ENCODE data around the gene KLF15. TPM values are rescaled to one million over a fixed set of nuclear protein-coding genes. Genes with fewer than 3 reads are reported as not detected.

Gene KLF15
- total RNA-seq, 1 donor from 2014 or later, result 0.67 TPM

DNA sequence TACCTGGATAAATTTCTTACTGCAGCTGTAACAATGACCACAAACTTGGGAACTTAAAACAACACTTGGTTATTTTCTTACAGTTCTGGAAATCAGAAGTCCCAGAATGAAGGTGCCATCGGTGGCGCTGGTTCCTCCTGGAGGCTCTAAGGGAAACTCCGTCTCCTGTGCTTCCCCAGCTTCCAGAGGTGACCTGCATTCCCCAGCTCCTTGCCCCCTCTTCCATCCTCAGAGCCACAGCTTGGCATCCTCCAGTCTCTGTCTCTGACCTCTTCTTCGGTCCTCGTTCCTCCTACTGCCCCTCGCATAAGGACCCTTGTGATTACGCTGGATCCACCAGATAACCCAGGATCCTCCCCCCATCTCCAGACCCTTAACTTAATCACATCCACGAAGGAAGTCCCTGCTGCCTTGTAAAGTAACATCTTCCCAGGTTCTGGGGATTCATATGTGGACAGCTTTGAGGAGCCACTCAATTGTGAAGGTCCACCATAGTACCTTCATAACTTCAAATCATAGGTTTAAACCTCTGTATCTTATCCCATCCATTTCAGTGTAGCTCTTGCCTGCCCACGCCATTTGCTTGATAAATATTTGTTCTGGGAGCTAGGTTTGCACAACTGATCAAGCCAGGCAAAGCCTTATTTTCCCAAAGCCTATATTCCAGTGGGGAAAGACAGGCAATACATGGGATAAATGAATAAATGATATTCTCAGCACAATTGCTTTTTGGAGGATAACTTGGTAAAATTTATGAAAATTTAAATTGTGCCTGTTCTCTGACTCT is 34.8 kb downstream of the KLF15 start:
- DNase-seq (ENCODE audit: low read depth), result no peak
- peaks cover 2% of the 10 kb centered on the region for H3K27me3 ChIP-seq (ENCODE audit: control insufficient read depth, insufficient read depth, low read length)

DNA sequence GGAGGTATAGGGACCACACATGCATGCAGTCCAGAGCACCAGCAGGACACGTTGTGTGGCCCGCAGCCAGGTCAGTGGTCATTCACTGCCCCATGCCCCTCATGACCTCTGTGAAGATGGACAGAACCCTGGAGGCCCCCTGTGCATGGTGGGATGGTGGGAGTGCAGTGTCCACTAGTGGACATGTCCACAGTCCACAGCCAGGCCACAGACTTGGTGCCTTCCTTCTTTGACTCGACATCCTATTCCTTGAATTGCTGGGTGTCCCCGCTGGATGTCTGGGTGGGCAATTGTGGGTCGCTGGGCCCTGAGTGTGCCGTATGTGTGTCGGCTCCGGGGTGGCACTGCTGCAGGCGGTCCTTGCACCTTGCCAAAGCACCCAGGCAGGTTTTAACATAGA is 35.7 kb downstream of the KLF15 start:
- Histone ChIP-seq H3K4me3 (ENCODE audit: low read depth, low read length) (no peak overlapping the region), H3K36me3 (ENCODE audit: control insufficient read depth, insufficient read depth, low read length) (no peaks in the 10 kb centered on the region), H3K27me3 (ENCODE audit: control insufficient read depth, insufficient read depth, low read length) (peaks cover 2% of the 10 kb centered on the region)
- TF ChIP-seq, protein P1, sequence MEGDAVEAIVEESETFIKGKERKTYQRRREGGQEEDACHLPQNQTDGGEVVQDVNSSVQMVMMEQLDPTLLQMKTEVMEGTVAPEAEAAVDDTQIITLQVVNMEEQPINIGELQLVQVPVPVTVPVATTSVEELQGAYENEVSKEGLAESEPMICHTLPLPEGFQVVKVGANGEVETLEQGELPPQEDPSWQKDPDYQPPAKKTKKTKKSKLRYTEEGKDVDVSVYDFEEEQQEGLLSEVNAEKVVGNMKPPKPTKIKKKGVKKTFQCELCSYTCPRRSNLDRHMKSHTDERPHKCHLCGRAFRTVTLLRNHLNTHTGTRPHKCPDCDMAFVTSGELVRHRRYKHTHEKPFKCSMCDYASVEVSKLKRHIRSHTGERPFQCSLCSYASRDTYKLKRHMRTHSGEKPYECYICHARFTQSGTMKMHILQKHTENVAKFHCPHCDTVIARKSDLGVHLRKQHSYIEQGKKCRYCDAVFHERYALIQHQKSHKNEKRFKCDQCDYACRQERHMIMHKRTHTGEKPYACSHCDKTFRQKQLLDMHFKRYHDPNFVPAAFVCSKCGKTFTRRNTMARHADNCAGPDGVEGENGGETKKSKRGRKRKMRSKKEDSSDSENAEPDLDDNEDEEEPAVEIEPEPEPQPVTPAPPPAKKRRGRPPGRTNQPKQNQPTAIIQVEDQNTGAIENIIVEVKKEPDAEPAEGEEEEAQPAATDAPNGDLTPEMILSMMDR (IDR thresholded peaks at IDR 0.05; ENCODE audit: insufficient read depth, low read length, poor library complexity, severe bottlenecking), result no peak
- no peak for DNase-seq (ENCODE audit: low read depth)

More for the DNA sequence above, 34.8 kb downstream of the KLF15 start:
- Histone ChIP-seq H3K36me3 (ENCODE audit: control insufficient read depth, insufficient read depth, low read length) (no peaks in the 10 kb centered on the region), H3K4me3 (ENCODE audit: low read depth, low read length) (no peak overlapping the region)
- TF ChIP-seq, protein P1 (IDR thresholded peaks at IDR 0.05; ENCODE audit: insufficient read depth, low read length, poor library complexity, severe bottlenecking), result no peak

DNA sequence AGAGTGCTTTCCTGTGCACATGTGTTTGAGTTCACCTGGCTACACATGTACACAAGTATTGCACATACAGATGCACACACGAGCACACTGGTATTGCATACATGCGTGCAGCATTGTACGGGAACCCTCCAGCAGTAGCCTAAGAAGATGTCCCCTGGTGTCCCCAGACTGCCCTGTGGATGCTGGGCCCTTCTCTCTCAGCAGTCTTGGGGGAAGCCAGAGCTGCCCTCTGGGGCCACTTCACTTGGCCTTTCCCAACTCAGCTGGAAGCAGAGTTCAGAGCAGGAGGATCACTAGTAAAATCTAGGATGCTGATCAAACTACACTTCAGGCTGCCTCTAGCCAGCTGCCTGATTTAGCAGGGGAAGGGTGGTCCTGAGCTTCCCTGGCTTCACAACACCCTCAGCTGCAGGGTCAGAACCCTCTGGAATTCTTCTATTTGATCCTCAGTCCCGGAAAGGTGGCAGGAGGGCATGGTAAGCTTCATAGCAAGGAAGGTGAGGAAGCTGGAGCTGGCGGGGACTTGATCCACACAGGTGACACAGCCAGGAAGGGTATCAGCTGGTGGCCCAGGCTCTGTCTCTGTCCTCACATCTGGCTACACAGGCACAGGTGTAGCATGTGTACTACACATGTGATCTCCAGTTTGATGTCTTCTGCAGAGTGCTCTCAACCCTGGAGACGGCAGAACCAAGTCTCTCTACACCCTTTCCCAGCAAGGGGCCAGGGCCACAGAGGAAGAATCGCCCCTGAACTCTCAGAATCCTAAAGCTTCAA is 36.5 kb downstream of the KLF15 start:
- Histone ChIP-seq H3K36me3 (ENCODE audit: control insufficient read depth, insufficient read depth, low read length) (no peaks in the 10 kb centered on the region), H3K4me3 (ENCODE audit: low read depth, low read length) (no peak overlapping the region), H3K27me3 (ENCODE audit: control insufficient read depth, insufficient read depth, low read length) (peaks cover 2% of the 10 kb centered on the region)
- DNase-seq (ENCODE audit: low read depth), result no peak
- TF ChIP-seq, protein P1 (IDR thresholded peaks at IDR 0.05; ENCODE audit: insufficient read depth, low read length, poor library complexity, severe bottlenecking), result no peak

DNA sequence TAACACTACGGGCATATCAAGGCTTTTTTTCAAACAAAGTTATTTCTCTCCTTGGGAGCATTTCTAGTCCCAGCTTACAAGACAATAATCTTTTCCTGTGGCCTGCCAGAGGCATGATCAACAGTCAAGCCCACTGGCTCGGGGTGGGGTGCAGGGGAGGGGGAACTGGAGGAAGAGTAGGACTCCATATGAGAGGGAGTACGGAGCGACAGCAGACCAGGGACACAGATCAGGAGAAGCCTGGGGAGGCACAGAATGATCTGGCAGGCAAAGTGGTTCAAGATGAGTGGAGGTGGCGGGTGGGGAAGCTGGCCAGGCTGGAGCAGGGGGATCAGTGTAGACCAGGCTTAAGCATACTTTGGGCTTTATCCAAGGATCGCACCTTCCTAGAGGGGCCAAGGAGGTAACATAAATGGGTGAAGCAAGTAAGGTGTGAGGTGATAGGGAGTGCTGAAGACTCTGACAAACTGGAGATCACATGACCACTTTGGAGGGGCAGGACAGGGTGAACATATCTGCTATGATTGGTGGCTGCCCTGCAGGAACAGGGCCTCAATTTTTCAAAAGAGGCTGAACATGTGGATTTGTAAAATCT is 37.4 kb downstream of the KLF15 start:
- TF ChIP-seq, protein P1 (IDR thresholded peaks at IDR 0.05; ENCODE audit: insufficient read depth, low read length, poor library complexity, severe bottlenecking), result no peak
- H3K36me3 ChIP-seq (ENCODE audit: control insufficient read depth, insufficient read depth, low read length), result no peaks in the 10 kb centered on the region
- no peak for DNase-seq (ENCODE audit: low read depth)

DNA sequence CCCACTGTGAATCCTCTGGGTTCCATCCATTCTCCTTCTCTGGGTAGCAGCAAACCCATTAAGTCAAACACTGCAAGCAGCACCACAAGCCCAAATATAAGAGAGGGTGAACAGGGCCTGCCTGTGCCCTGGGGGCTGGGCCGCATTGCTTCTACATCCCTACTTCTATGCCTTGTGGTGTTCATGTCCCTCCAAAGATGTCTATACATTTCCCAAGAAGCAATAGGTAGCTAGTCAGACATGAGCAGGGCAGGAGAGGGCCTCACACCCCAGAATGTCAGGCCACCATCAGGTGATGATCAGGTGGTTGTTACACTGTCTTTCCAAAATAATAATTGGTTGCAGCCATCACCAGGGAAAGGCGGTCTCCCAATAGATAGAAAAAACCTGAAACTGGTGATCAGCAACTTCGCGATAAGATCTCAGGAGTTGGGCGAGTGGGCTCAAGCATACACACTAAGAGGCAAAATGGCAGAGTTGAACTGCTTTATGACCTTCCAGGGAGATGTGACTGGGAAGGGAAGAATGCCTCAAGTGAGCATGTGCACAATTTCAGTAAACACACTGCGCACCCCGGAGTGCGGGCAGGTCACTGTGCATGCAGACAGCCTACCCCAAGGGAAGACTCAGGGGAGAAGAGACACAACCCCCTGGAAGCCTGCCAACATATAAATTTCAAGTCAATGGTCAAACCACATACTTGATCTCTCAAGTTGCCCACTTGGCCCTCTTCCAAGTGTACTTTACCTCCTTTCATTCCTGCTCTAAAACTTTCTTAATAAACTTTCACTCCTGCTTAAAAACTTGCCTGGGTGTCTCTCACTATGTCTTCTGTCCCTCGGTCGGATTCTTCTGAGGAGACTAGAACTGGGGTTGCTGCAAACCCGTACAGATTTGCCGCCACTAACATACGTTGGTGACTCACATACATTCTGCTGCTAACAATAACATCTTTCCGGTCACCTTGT is 39.9 kb downstream of the KLF15 start:
- Histone ChIP-seq H3K4me3 (ENCODE audit: low read depth, low read length) (no peak overlapping the region), H3K27me3 (ENCODE audit: control insufficient read depth, insufficient read depth, low read length) (peaks cover 2% of the 10 kb centered on the region), H3K36me3 (ENCODE audit: control insufficient read depth, insufficient read depth, low read length) (no peaks in the 10 kb centered on the region)
- TF ChIP-seq, protein P1 (IDR thresholded peaks at IDR 0.05; ENCODE audit: insufficient read depth, low read length, poor library complexity, severe bottlenecking), result no peak
- DNase-seq (ENCODE audit: low read depth), result no peak

More for the DNA sequence above, 37.4 kb downstream of the KLF15 start:
- Histone ChIP-seq H3K4me3 (ENCODE audit: low read depth, low read length) (no peak overlapping the region), H3K27me3 (ENCODE audit: control insufficient read depth, insufficient read depth, low read length) (peaks cover 2% of the 10 kb centered on the region)

Data from kidney epithelial cell (primary cell).